Heart left ventricle (tissue), 16 donors: ENCODE data around the gene RGS10. TPM values are rescaled to one million over a fixed set of nuclear protein-coding genes. Genes with fewer than 3 reads are reported as not detected.
"Not testable (repeated sequence)": the region's sequence is repeated elsewhere in the genome, so short reads cannot be mapped to it uniquely, and the experiment has no call there.

Experiments
- ATAC-seq, 4 donors: fragments of 200-7000 bp; cut with Tn5 transposase; one replicate each; pipeline ENCODE4 v1.9.1; 2020 to 2022; ENCODE audit warnings: moderate library complexity in 4 of 4, mild to moderate bottlenecking in 3 of 4, moderate number of reproducible peaks in 1 of 4
- DNase-seq, 5 donors: peaks; one replicate each; pipeline ENCODE4 v3.0.0-alpha.2; 2020
- H3K27ac ChIP-seq, 12 donors: fragments of 200-600 bp; sonication (generic) in 4 of 12; one replicate each; pipeline versions ENCODE4 v1.5.0 to v1.8.0; 2016 to 2022; ENCODE audit warnings: mild to moderate bottlenecking in 2 of 12
- H3K27me3 ChIP-seq, 9 donors: fragments of 200-600 bp; sonication (generic) in 2 of 9; one replicate each; pipeline versions ENCODE4 v1.5.1 to v1.8.0; 2016 to 2022; ENCODE audit warnings: mild to moderate bottlenecking in 3 of 9
- H3K36me3 ChIP-seq, 9 donors: fragments of 200-600 bp; sonication (generic) in 2 of 9; one replicate each; pipeline versions ENCODE4 v1.5.0 to v1.8.0; 2018 to 2022; ENCODE audit warnings: mild to moderate bottlenecking in 2 of 9
- H3K4me1 ChIP-seq, 12 donors: fragments of 200-600 bp; sonication (generic) in 4 of 12; one replicate each; pipeline versions ENCODE4 v1.5.0 to v1.8.0; 2016 to 2022; ENCODE audit warnings: mild to moderate bottlenecking in 3 of 12
- H3K4me3 ChIP-seq, 12 donors: fragments of 200-600 bp; sonication (generic) in 4 of 12; one replicate each; pipeline versions ENCODE4 v1.5.0 to v1.8.0; 2017 to 2022; ENCODE audit warnings: mild to moderate bottlenecking in 9 of 12, moderate library complexity in 4 of 12
- H3K9me3 ChIP-seq, 12 donors: fragments of 200-600 bp; sonication (generic) in 4 of 12; one replicate each; pipeline versions ENCODE4 v1.5.0 to v1.8.0; 2016 to 2022; ENCODE audit warnings: mild to moderate bottlenecking in 1 of 12
- CTCF ChIP-seq, 12 donors: fragments of 200-600 bp; sonication (generic) in 4 of 12; IDR thresholded peaks; one replicate each; pipeline versions ENCODE4 v1.5.0 to v1.8.0; 2018 to 2022; ENCODE audit warnings: antibody characterized with exemption in 12 of 12, mild to moderate bottlenecking in 5 of 12
- POLR2A ChIP-seq, 2 donors: fragments of 450-650 bp; IDR thresholded peaks; one replicate each; pipeline ENCODE4 v1.6.1; 2017; ENCODE audit warnings: antibody characterized with exemption in 2 of 2, mild to moderate bottlenecking in 2 of 2, moderate library complexity in 2 of 2
- WGBS, 4 donors: extraction: QIAGEN DNeasy Blood & Tissue Kit in 2 of 4; methylation state at CpG; one replicate each; pipeline versions ENCODE4 v1.1.5 to v1.1.7; 2013 to 2018; 5-methylcytosine and 5-hydroxymethylcytosine counted together
- intact Hi-C, 10 donors: fragments of 100-400 bp; cut with DNase I; formaldehyde crosslinking; loops; one replicate each; pipeline versions ENCODE4 v1.11.1 to v1.14.2; 2022
- polyA plus RNA-seq, 2 donors: library from polyadenylated mRNA; stranded (reverse); fragments of 200-250 nt; gene quantifications; one replicate each; pipeline ENCODE4 v1.2.3, GENCODE V29; 2013
- total RNA-seq, 9 donors: library from RNA; depleted of rRNA in 2 of 9; stranded (reverse); fragments of >200 nt in 2 of 9; fragmentation: NEBNext Ultra II Directional in 3 of 9; extraction: Animal tissue kit (Norgen Biotek cat#: 25700) in 3 of 9; gene quantifications; one replicate each; pipeline versions ENCODE4 v1.1.0 to v1.2.4, GENCODE V29; 2016 to 2023
- donor health status: ischemic (EF 13 %, LVEDD 7.1; RV severe dilation, severe dysfunction).
- donor health status: healthy with polysubstance abuse.
- donor health status: DM: no; HTN: yes; CAD: no.
- donor health status: DM: no; HTN: no; CAD: no.
- donor health status: ischemic (EF 25% LVEDD 6.9; RV normal size, moderate dysfunction).
- donor health status: ischemic (EF 25% LVEDD 5.7; RV mildly dilated, moderate dysfunction).
- donor health status: healthy.
- donor health status: DM: yes; HTN: yes; CAD: no.
- donor health status: ischemic (EF 35%, LVEDD 5.7; RV mildly dilated, moderate dysfunction).
- donor health status: nonischemic (EF 11% LVEDD 7.7; RV severe dilation, severe dysfunction).
- donor health status: DM: yes; HTN: yes; CAD: no.
- donor health status: PGD.
- donor health status: ischemic (EF 29% LVEDD 5.4; RV normal size, mild dysfunction).
- donor health status: nonischemic (EF 23%, LVEDD 6.1; RV moderate dilation, normal function).

Gene RGS10
- total and polyA plus RNA-seq, 11 donors: 1.6 to 25.2 (median 4.7) TPM

GRCh38 chr10:119535837-119536507, 6.5 kb downstream of the RGS10 start:
- 81 to 90% (median 83%) methylated on average over 11 of the region's 11 CpGs for WGBS, 4 donors
- peak overlapping the region in 3 of 12 donors; percentile 11 to 92 (median 75) for H3K27ac ChIP-seq
- H3K4me3 ChIP-seq: peak overlapping the region in 1 of 12 donors; percentile 20
- DNase-seq (no peak), ATAC-seq (no peak)
- TF ChIP-seq POLR2A (IDR thresholded peaks at IDR 0.05) (no peak), CTCF (IDR thresholded peaks at IDR 0.05) (no peak)
- H3K4me1 ChIP-seq: peaks cover 0 to 64% (median 0%) of the 10 kb centered on the region in 12 donors
- intact Hi-C loops: no loop called here
- peaks cover 0 to 4% (median 0%) of the 10 kb centered on the region in 9 donors for H3K36me3 ChIP-seq
- H3K9me3 ChIP-seq: no peaks in the 10 kb centered on the region
- no peaks in the 10 kb centered on the region for H3K27me3 ChIP-seq

- Histone ChIP-seq H3K36me3 (peaks cover 0 to 4% (median 0%) of the 10 kb centered on the region in 9 donors), H3K27me3 (no peaks in the 10 kb centered on the region), H3K4me1 (peaks cover 0 to 60% (median 0%) of the 10 kb centered on the region in 12 donors), H3K27ac (peak overlapping the region in 1 of 12 donors; percentile 40), H3K9me3 (no peaks in the 10 kb centered on the region), H3K4me3 (no peak overlapping the region)
- ATAC-seq: no peak
- intact Hi-C loops: no loop called here
- no peak for DNase-seq
- 71 to 82% (median 74%) methylated on average over 3 of the region's 3 CpGs for WGBS, 4 donors
- TF ChIP-seq POLR2A (IDR thresholded peaks at IDR 0.05): no peak
- no peak for TF ChIP-seq CTCF (IDR thresholded peaks at IDR 0.05)
These were observed 7.2 kb downstream of the RGS10 start for GRCh38 chr10:119535305-119535704.

- Histone ChIP-seq H3K27ac (peak overlapping the region in 1 of 12 donors; percentile 46), H3K27me3 (no peaks in the 10 kb centered on the region), H3K4me1 (peaks cover 0 to 42% (median 0%) of the 10 kb centered on the region in 12 donors), H3K9me3 (no peaks in the 10 kb centered on the region), H3K4me3 (no peak overlapping the region), H3K36me3 (peaks cover 0 to 4% (median 0%) of the 10 kb centered on the region in 9 donors)
- TF ChIP-seq CTCF (IDR thresholded peaks at IDR 0.05): no peak
- no peak for TF ChIP-seq POLR2A (IDR thresholded peaks at IDR 0.05)
- no peak for DNase-seq
- WGBS, 4 donors: 94 to 96% (median 95%) methylated on average over 2 of the region's 2 CpGs
- intact Hi-C loops: no loop called here
- ATAC-seq: no peak
These were observed 9.0 kb downstream of the RGS10 start for GRCh38 chr10:119533473-119533872.

- intact Hi-C loops: not testable (repeated sequence)
These were observed 9.7 kb downstream of the RGS10 start for GRCh38 chr10:119532791-119533190.

GRCh38 chr10:119532251-119532650, 10.3 kb downstream of the RGS10 start:
- Histone ChIP-seq H3K27ac (peak overlapping the region in 1 of 12 donors; percentile 45), H3K4me1 (peaks cover 0 to 31% (median 0%) of the 10 kb centered on the region in 12 donors)
- ATAC-seq, H3K9me3 ChIP-seq, H3K36me3 ChIP-seq, intact Hi-C loops, H3K4me3 ChIP-seq, H3K27me3 ChIP-seq, DNase-seq: not testable (repeated sequence)
- WGBS, 4 donors: 88 to 97% (median 93%) methylated on average over 8 of the region's 8 CpGs

More at GRCh38 chr10:119532791-119533190, 9.7 kb downstream of the RGS10 start:
- not testable (repeated sequence) for ATAC-seq, H3K4me3 ChIP-seq, DNase-seq, H3K9me3 ChIP-seq, H3K27me3 ChIP-seq, H3K36me3 ChIP-seq
- peak overlapping the region in 2 of 12 donors; percentile 45 to 46 for H3K27ac ChIP-seq
- WGBS, 4 donors: 88 to 94% (median 90%) methylated on average over 8 of the region's 8 CpGs
- H3K4me1 ChIP-seq: peaks cover 0 to 36% (median 0%) of the 10 kb centered on the region in 12 donors
